Neural cell (in vitro differentiated cells): ENCODE data around the gene PRKG1.
"Not testable (repeated sequence)": the region's sequence is repeated elsewhere in the genome, so short reads cannot be mapped to it uniquely, and the experiment has no call there.

ENCODE experiments used
- EZH2 ChIP-seq: fragments of 200-600, 300-800 bp; shearing (Covaris generic), sonication (generic); IDR thresholded peaks from 2 replicates; pipeline ENCODE4 v1.6.1; 2014; ENCODE audit warnings: antibody characterized with exemption, low read length, borderline replicate concordance, mild to moderate bottlenecking; ENCODE audit not compliant: insufficient read depth, poor library complexity, severe bottlenecking
- POLR2AphosphoS5 ChIP-seq: IDR thresholded peaks from 2 replicates; pipeline ENCODE4 v1.6.1; 2012
- RAD21 ChIP-seq: fragments of 450-650 bp; conservative IDR thresholded peaks from 2 replicates; pipeline ENCODE4 v1.6.1; 2014; ENCODE audit warnings: antibody characterized with exemption, mild to moderate bottlenecking, moderate library complexity

- not testable (repeated sequence) for TF ChIP-seq POLR2AphosphoS5, EZH2, RAD21
Measured at GRCh38 chr10:51281387-51281786, 207.1 kb downstream of the PRKG1 start.
